WI38 (cell line): ENCODE measurements around the gene ADGRV1.

Source experiments
- H3K4me3 ChIP-seq: 2 replicates; pipeline ENCODE4 v1.5.1; 2011; ENCODE audit warnings: low read depth, mild to moderate bottlenecking, control low read depth, low read length
- CTCF ChIP-seq: IDR thresholded peaks from 2 replicates; pipeline ENCODE4 v1.5.1; 2012; ENCODE audit warnings: low read depth, mild to moderate bottlenecking, control low read depth, low read length

The ADGRV1 gene

DNA sequence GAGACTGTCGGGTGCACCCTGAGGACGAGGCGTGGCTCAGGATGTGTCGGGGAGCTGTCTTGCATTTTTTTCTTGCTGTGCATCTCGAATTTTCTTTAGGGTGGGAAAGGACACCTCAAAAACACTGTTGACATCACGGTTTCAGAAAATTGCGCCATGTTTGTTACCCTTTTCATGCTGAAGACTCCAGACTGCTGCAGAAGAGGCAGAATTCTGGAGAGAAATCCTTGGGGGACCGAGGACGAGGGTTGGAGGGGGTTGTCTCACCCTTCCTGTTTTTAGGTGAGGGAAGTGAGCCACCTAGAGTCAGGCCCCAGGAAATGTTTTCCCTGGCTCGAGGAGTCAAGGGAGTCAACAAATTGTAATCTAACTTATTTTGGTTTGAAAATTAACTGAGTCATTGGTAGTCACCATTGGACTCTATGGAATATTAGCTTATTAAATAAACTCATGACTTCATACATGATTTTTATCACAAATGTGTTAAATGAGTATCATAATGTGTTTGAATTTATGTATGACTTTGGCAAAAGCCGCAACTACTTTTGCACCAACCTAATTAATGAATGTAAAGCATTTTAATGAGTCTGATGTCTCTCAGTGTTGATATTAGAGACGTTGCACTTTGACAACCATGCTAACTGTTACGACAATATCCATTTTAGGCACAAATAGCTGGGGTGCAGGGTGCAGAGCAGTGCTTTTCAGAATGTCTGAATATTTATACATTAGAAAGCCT is 28.5 kb upstream of the ADGRV1 start:
- H3K4me3 ChIP-seq, result peak overlapping the region; percentile 100
- peak; percentile 62 for TF ChIP-seq CTCF

DNA sequence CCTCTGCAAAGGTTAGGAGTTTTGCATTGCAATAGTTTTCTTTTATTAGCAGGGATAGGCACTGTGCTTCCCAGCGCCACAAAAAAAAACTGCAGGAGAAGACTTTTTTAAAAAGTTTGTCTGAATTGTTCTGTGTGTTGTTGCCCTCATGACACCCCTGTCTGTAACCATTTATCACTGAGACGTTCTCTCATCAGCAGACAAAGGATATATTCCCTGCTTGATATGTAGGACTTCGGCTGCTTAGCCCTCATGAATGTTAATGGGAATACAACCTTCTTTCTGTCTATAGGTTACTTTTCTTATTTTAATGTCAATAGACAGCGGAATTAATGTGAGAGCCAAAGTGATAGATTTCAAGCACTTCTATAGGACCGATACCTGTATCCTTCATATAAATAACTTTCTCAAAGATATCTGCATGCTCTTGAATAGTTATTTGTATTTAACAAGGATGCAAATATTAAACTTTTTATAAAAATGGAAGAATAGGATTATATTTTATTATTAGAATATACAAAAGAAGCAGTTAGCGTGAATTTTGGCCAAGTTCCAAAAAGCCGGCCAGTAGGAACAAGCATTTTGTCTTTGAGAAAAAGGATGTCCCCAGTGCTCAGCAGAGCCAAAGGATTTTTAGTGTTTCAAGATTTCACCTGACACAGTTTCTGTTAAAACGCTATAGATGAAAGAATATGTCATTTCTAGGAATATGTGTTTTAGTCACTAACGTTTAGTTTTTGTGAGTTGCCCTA is 27.7 kb upstream of the ADGRV1 start:
- no peak for TF ChIP-seq CTCF
- H3K4me3 ChIP-seq, result no peak overlapping the region

GRCh38 chr5:90533794-90534193 is 24.8 kb upstream of the ADGRV1 start:
- no peak for TF ChIP-seq CTCF
- no peak overlapping the region for H3K4me3 ChIP-seq

GRCh38 chr5:90534922-90535321 is 23.7 kb upstream of the ADGRV1 start:
- TF ChIP-seq CTCF, result no peak
- no peak overlapping the region for H3K4me3 ChIP-seq

DNA sequence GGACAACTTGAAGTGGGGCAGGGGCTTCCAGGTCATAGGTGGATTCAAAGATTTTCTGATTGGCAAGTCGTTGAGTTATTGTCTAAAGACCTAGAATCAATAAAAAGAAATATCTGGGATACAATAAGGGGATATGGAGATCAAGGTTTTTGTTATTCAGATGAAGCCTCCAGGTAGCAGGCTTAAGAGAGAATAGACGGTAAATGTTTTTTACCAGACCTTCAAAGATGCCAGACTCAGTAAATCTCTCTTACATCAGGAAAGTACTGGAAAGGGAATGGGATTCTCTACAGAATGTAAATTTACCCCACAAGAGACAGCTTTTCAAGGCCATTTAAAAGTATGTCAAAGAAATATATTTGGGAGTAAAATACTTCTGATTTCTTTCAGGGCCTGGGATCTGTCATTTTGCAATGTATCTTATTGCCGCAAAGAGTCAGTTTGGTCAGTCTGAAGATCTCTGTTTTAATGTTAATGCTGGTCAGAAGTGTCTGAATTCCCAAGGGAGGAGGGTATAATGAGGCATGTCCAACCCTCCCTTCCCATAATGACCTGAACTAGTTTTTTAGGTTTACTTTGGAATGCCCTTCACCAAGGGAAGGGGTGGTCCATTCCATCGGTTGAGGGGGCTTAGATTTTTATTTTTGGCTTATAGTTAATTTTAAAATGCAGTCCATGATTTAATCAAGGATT is 15.6 kb upstream of the ADGRV1 start:
- no peak for TF ChIP-seq CTCF
- H3K4me3 ChIP-seq, result no peak overlapping the region

GRCh38 chr5:90545511-90545910 is 13.1 kb upstream of the ADGRV1 start:
- H3K4me3 ChIP-seq, result no peak overlapping the region
- no peak for TF ChIP-seq CTCF
